ENCODE results near the gene LSG1. TPM values are rescaled to one million over a fixed set of nuclear protein-coding genes. Genes with fewer than 3 reads are reported as not detected.

The LSG1 gene
- total RNA-seq, 1 experiment from 2014 or later, result 45.8 TPM

DNA sequence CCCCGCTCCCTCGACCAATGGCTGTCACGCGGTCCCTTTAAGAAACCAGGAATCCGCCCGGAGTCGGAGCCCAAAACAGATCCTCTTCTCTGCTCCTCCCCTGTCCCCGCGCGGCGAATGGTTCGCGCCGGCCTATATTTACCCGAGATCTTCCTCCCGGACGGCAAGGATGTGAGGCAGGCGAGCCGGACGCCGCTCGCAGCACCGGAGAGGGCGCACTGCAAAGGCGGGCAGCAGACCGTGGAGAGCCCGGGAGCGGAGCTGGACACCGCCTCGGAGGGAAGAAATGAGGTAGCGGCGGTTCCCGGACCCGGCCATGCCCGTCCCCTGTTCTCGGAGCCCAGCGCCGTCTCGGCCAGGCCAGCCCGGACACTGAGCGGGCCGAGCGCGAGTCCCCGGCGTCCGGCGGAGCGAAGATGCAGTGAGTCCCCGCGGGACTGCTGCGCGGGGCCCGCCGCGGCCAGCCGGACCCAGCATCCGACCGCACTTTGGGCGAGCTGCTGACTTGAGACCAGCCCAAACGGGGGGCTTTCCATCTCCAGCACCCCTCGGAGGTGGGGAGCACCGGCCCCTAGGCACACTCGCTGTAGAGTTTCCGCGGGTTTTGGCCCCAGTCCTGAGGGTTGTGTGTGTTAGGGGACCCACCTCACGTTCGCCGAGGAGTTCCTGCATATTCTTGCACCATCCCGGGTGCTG is 13.9 kb upstream of the LSG1 start, which contains the start of gene FAM43A (continued):
- TF ChIP-seq, protein P1, sequence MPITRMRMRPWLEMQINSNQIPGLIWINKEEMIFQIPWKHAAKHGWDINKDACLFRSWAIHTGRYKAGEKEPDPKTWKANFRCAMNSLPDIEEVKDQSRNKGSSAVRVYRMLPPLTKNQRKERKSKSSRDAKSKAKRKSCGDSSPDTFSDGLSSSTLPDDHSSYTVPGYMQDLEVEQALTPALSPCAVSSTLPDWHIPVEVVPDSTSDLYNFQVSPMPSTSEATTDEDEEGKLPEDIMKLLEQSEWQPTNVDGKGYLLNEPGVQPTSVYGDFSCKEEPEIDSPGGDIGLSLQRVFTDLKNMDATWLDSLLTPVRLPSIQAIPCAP (CRISPR knock-in tag; IDR thresholded peaks at IDR 0.05), result no peak
- no peak for TF ChIP-seq ESRRA (CRISPR knock-in tag; IDR thresholded peaks at IDR 0.05; ENCODE audit: borderline replicate concordance)
- TF ChIP-seq, protein P2, sequence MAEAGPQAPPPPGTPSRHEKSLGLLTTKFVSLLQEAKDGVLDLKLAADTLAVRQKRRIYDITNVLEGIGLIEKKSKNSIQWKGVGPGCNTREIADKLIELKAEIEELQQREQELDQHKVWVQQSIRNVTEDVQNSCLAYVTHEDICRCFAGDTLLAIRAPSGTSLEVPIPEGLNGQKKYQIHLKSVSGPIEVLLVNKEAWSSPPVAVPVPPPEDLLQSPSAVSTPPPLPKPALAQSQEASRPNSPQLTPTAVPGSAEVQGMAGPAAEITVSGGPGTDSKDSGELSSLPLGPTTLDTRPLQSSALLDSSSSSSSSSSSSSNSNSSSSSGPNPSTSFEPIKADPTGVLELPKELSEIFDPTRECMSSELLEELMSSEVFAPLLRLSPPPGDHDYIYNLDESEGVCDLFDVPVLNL (CRISPR knock-in tag; IDR thresholded peaks at IDR 0.05; ENCODE audit: borderline replicate concordance, low read depth), result no peak
- no peak for TF ChIP-seq TCF7 (CRISPR knock-in tag; IDR thresholded peaks at IDR 0.05; ENCODE audit: low read depth)
- TF ChIP-seq NFE2L1 (CRISPR knock-in tag; IDR thresholded peaks at IDR 0.05), result peak; percentile 59; the same call in 1 of the 2 replicates
- TF ChIP-seq ZNF121 (CRISPR knock-in tag; IDR thresholded peaks at IDR 0.05), result no peak
- TF ChIP-seq, protein P3, sequence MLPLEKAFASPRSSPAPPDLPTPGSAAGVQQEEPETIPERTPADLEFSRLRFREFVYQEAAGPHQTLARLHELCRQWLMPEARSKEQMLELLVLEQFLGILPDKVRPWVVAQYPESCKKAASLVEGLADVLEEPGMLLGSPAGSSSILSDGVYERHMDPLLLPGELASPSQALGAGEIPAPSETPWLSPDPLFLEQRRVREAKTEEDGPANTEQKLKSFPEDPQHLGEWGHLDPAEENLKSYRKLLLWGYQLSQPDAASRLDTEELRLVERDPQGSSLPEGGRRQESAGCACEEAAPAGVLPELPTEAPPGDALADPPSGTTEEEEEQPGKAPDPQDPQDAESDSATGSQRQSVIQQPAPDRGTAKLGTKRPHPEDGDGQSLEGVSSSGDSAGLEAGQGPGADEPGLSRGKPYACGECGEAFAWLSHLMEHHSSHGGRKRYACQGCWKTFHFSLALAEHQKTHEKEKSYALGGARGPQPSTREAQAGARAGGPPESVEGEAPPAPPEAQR (CRISPR knock-in tag; IDR thresholded peaks at IDR 0.05), result no peak
- no peak for TF ChIP-seq SMAD3 (CRISPR knock-in tag; IDR thresholded peaks at IDR 0.05; ENCODE audit: borderline replicate concordance)
- TF ChIP-seq TEAD4 (CRISPR knock-in tag; IDR thresholded peaks at IDR 0.05), result no peak
- TF ChIP-seq ZNF396 (CRISPR knock-in tag; IDR thresholded peaks at IDR 0.05; ENCODE audit: borderline replicate concordance), result no peak
- TF ChIP-seq, protein P4, sequence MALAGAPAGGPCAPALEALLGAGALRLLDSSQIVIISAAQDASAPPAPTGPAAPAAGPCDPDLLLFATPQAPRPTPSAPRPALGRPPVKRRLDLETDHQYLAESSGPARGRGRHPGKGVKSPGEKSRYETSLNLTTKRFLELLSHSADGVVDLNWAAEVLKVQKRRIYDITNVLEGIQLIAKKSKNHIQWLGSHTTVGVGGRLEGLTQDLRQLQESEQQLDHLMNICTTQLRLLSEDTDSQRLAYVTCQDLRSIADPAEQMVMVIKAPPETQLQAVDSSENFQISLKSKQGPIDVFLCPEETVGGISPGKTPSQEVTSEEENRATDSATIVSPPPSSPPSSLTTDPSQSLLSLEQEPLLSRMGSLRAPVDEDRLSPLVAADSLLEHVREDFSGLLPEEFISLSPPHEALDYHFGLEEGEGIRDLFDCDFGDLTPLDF (CRISPR knock-in tag; IDR thresholded peaks at IDR 0.05), result no peak
- TF ChIP-seq, protein P5, sequence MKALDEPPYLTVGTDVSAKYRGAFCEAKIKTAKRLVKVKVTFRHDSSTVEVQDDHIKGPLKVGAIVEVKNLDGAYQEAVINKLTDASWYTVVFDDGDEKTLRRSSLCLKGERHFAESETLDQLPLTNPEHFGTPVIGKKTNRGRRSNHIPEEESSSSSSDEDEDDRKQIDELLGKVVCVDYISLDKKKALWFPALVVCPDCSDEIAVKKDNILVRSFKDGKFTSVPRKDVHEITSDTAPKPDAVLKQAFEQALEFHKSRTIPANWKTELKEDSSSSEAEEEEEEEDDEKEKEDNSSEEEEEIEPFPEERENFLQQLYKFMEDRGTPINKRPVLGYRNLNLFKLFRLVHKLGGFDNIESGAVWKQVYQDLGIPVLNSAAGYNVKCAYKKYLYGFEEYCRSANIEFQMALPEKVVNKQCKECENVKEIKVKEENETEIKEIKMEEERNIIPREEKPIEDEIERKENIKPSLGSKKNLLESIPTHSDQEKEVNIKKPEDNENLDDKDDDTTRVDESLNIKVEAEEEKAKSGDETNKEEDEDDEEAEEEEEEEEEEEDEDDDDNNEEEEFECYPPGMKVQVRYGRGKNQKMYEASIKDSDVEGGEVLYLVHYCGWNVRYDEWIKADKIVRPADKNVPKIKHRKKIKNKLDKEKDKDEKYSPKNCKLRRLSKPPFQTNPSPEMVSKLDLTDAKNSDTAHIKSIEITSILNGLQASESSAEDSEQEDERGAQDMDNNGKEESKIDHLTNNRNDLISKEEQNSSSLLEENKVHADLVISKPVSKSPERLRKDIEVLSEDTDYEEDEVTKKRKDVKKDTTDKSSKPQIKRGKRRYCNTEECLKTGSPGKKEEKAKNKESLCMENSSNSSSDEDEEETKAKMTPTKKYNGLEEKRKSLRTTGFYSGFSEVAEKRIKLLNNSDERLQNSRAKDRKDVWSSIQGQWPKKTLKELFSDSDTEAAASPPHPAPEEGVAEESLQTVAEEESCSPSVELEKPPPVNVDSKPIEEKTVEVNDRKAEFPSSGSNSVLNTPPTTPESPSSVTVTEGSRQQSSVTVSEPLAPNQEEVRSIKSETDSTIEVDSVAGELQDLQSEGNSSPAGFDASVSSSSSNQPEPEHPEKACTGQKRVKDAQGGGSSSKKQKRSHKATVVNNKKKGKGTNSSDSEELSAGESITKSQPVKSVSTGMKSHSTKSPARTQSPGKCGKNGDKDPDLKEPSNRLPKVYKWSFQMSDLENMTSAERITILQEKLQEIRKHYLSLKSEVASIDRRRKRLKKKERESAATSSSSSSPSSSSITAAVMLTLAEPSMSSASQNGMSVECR (CRISPR knock-in tag; IDR thresholded peaks at IDR 0.05; ENCODE audit: borderline replicate concordance), result peak; percentile 77; the same call in 1 of the 2 replicates
- TF ChIP-seq ZNF232 (CRISPR knock-in tag; IDR thresholded peaks at IDR 0.05), result 0 out of 2 replicates have a peak, but pooled peaks have one; percentile 22
- TF ChIP-seq, protein P6, sequence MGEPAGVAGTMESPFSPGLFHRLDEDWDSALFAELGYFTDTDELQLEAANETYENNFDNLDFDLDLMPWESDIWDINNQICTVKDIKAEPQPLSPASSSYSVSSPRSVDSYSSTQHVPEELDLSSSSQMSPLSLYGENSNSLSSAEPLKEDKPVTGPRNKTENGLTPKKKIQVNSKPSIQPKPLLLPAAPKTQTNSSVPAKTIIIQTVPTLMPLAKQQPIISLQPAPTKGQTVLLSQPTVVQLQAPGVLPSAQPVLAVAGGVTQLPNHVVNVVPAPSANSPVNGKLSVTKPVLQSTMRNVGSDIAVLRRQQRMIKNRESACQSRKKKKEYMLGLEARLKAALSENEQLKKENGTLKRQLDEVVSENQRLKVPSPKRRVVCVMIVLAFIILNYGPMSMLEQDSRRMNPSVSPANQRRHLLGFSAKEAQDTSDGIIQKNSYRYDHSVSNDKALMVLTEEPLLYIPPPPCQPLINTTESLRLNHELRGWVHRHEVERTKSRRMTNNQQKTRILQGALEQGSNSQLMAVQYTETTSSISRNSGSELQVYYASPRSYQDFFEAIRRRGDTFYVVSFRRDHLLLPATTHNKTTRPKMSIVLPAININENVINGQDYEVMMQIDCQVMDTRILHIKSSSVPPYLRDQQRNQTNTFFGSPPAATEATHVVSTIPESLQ (CRISPR knock-in tag; IDR thresholded peaks at IDR 0.05), result no peak
- TF ChIP-seq SMAD4 (CRISPR knock-in tag; IDR thresholded peaks at IDR 0.05), result no peak
- TF ChIP-seq, protein P7, sequence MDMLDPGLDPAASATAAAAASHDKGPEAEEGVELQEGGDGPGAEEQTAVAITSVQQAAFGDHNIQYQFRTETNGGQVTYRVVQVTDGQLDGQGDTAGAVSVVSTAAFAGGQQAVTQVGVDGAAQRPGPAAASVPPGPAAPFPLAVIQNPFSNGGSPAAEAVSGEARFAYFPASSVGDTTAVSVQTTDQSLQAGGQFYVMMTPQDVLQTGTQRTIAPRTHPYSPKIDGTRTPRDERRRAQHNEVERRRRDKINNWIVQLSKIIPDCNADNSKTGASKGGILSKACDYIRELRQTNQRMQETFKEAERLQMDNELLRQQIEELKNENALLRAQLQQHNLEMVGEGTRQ (CRISPR knock-in tag; IDR thresholded peaks at IDR 0.05), result no peak
- TF ChIP-seq CBFB (CRISPR knock-in tag; IDR thresholded peaks at IDR 0.05; ENCODE audit: low read depth), result no peak
- TF ChIP-seq SOX15 (CRISPR knock-in tag; IDR thresholded peaks at IDR 0.05), result no peak
- TF ChIP-seq NR2C2 (CRISPR knock-in tag; IDR thresholded peaks at IDR 0.05), result no peak
- TF ChIP-seq, protein P8, sequence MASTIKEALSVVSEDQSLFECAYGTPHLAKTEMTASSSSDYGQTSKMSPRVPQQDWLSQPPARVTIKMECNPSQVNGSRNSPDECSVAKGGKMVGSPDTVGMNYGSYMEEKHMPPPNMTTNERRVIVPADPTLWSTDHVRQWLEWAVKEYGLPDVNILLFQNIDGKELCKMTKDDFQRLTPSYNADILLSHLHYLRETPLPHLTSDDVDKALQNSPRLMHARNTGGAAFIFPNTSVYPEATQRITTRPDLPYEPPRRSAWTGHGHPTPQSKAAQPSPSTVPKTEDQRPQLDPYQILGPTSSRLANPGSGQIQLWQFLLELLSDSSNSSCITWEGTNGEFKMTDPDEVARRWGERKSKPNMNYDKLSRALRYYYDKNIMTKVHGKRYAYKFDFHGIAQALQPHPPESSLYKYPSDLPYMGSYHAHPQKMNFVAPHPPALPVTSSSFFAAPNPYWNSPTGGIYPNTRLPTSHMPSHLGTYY (CRISPR knock-in tag; IDR thresholded peaks at IDR 0.05), result no peak
- TF ChIP-seq, protein P9, sequence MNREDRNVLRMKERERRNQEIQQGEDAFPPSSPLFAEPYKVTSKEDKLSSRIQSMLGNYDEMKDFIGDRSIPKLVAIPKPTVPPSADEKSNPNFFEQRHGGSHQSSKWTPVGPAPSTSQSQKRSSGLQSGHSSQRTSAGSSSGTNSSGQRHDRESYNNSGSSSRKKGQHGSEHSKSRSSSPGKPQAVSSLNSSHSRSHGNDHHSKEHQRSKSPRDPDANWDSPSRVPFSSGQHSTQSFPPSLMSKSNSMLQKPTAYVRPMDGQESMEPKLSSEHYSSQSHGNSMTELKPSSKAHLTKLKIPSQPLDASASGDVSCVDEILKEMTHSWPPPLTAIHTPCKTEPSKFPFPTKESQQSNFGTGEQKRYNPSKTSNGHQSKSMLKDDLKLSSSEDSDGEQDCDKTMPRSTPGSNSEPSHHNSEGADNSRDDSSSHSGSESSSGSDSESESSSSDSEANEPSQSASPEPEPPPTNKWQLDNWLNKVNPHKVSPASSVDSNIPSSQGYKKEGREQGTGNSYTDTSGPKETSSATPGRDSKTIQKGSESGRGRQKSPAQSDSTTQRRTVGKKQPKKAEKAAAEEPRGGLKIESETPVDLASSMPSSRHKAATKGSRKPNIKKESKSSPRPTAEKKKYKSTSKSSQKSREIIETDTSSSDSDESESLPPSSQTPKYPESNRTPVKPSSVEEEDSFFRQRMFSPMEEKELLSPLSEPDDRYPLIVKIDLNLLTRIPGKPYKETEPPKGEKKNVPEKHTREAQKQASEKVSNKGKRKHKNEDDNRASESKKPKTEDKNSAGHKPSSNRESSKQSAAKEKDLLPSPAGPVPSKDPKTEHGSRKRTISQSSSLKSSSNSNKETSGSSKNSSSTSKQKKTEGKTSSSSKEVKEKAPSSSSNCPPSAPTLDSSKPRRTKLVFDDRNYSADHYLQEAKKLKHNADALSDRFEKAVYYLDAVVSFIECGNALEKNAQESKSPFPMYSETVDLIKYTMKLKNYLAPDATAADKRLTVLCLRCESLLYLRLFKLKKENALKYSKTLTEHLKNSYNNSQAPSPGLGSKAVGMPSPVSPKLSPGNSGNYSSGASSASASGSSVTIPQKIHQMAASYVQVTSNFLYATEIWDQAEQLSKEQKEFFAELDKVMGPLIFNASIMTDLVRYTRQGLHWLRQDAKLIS (CRISPR knock-in tag; IDR thresholded peaks at IDR 0.05; ENCODE audit: borderline replicate concordance), result no peak
